Liver (tissue), 3 donors: Measurements from ENCODE around the gene MLXIP.
A peak's percentile ranks its signal among the peaks of the same experiment; 100 is the strongest.

Source experiments
- FOXA1 ChIP-seq: IDR thresholded peaks from 2 replicates; pipeline ENCODE4 v1.6.1; 2016; ENCODE audit warnings: antibody characterized with exemption
- GABPA ChIP-seq, 2 donors: IDR thresholded peaks in 1 of 2; conservative IDR thresholded peaks in 1 of 2; 2 replicates each; pipeline ENCODE4 v1.6.1; 2016; ENCODE audit warnings: antibody characterized with exemption in 2 of 2, mild to moderate bottlenecking in 1 of 2, moderate library complexity in 1 of 2
- JUND ChIP-seq, 2 donors: IDR thresholded peaks; 2 replicates each; pipeline ENCODE4 v1.6.1; 2016; ENCODE audit warnings: antibody characterized with exemption in 2 of 2
- NR2F2 ChIP-seq: IDR thresholded peaks from 2 replicates; pipeline ENCODE4 v1.6.1; 2016; ENCODE audit warnings: antibody characterized with exemption
- RAD21 ChIP-seq, 2 donors: IDR thresholded peaks; 2 replicates each; pipeline ENCODE4 v1.6.1; 2016; ENCODE audit warnings: antibody characterized with exemption in 2 of 2, mild to moderate bottlenecking in 2 of 2
- RXRA ChIP-seq, 2 donors: IDR thresholded peaks; 2 replicates each; pipeline ENCODE4 v1.6.1; 2017 to 2018; ENCODE audit warnings: antibody characterized with exemption in 2 of 2, mild to moderate bottlenecking in 1 of 2
- SP1 ChIP-seq: IDR thresholded peaks from 2 replicates; pipeline ENCODE4 v1.6.1; 2018; ENCODE audit warnings: antibody characterized with exemption, mild to moderate bottlenecking
- TAF1 ChIP-seq: conservative IDR thresholded peaks from 2 replicates; pipeline ENCODE4 v1.6.1; 2016; ENCODE audit warnings: antibody characterized with exemption, mild to moderate bottlenecking
- TF ChIP-seq, protein P1 (sequence below): fragments of 150-350 bp; IDR thresholded peaks from 2 replicates; pipeline ENCODE4 v1.5.1; 2017; ENCODE audit warnings: improper control_type of control experiment, low read depth, low read length; ENCODE audit not compliant: missing input control
- TF ChIP-seq, protein P2 (sequence below): IDR thresholded peaks from 2 replicates; pipeline ENCODE4 v1.6.1; 2016; ENCODE audit warnings: antibody characterized with exemption, mild to moderate bottlenecking
- TF ChIP-seq, protein P3 (sequence below): IDR thresholded peaks from 2 replicates; pipeline ENCODE4 v1.6.1; 2016; ENCODE audit warnings: antibody characterized with exemption
- TF ChIP-seq, protein P4 (sequence below): IDR thresholded peaks from 2 replicates; pipeline ENCODE4 v1.6.1; 2016; ENCODE audit warnings: antibody characterized with exemption
- TF ChIP-seq, protein P5 (sequence below): IDR thresholded peaks from 2 replicates; pipeline ENCODE4 v1.6.1; 2016; ENCODE audit warnings: antibody characterized with exemption
- donor health status: healthy.
- donor health status: healthy.

DNA sequence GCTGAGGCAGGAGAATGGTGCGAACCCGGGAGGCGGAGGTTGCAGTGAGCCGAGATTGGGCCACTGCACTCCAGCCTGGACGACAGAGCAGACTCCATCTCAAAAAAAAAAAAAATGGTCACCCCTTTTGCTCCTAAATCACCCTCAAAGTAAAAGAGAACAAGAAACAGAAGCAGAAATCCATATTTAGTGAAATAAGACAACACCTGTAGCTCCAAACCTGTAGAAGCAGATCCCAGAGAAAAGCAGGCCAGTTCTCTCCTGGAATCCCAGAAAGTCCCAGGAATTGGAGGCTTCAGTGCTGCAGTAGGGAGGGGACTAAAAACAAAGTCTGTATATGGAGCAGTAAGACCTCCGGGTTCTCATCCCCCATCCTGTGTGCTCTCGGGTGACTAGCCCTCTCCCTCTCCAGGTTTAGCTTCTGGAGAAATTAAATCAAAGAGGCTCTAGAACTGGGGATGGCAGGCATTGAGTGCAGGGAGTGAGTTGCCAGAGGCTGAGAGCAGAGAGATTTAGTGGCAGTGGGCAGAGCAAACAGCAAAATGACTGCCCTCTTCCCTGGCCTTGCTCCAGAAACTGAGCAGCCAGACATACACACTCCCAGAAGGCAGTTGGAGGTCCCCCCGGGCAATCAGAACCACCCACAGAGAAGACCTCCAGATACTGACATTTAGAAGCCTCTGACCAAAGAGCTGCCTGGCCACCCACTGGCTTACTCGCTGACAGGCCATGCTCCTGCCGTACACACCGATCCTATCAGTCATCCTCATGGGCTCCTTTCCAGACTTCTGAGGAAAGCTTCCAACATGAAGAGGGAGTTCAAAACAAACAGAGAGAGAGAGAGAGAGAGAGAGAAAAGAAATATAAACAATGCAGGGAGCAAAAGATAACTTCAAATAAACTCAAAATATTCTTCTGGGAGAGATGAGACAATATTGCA is 6.3 kb upstream of the MLXIP start:
- TF ChIP-seq, protein P1, sequence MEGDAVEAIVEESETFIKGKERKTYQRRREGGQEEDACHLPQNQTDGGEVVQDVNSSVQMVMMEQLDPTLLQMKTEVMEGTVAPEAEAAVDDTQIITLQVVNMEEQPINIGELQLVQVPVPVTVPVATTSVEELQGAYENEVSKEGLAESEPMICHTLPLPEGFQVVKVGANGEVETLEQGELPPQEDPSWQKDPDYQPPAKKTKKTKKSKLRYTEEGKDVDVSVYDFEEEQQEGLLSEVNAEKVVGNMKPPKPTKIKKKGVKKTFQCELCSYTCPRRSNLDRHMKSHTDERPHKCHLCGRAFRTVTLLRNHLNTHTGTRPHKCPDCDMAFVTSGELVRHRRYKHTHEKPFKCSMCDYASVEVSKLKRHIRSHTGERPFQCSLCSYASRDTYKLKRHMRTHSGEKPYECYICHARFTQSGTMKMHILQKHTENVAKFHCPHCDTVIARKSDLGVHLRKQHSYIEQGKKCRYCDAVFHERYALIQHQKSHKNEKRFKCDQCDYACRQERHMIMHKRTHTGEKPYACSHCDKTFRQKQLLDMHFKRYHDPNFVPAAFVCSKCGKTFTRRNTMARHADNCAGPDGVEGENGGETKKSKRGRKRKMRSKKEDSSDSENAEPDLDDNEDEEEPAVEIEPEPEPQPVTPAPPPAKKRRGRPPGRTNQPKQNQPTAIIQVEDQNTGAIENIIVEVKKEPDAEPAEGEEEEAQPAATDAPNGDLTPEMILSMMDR, result no peak
- TF ChIP-seq GABPA (IDR thresholded peaks at IDR 0.05 in 1 of 2, conservative IDR thresholded peaks at IDR 0.05 in 1 of 2) (no peak), TAF1 (no peak), RXRA (IDR thresholded peaks at IDR 0.05) (peak; percentile 14 to 66), RAD21 (IDR thresholded peaks at IDR 0.05) (peak in 1 of 2 donors; percentile 28), FOXA1 (no peak), SP1 (peak; percentile 34), NR2F2 (no peak), JUND (IDR thresholded peaks at IDR 0.05) (peak in 1 of 2 donors; percentile 46)
- TF ChIP-seq, protein P2, sequence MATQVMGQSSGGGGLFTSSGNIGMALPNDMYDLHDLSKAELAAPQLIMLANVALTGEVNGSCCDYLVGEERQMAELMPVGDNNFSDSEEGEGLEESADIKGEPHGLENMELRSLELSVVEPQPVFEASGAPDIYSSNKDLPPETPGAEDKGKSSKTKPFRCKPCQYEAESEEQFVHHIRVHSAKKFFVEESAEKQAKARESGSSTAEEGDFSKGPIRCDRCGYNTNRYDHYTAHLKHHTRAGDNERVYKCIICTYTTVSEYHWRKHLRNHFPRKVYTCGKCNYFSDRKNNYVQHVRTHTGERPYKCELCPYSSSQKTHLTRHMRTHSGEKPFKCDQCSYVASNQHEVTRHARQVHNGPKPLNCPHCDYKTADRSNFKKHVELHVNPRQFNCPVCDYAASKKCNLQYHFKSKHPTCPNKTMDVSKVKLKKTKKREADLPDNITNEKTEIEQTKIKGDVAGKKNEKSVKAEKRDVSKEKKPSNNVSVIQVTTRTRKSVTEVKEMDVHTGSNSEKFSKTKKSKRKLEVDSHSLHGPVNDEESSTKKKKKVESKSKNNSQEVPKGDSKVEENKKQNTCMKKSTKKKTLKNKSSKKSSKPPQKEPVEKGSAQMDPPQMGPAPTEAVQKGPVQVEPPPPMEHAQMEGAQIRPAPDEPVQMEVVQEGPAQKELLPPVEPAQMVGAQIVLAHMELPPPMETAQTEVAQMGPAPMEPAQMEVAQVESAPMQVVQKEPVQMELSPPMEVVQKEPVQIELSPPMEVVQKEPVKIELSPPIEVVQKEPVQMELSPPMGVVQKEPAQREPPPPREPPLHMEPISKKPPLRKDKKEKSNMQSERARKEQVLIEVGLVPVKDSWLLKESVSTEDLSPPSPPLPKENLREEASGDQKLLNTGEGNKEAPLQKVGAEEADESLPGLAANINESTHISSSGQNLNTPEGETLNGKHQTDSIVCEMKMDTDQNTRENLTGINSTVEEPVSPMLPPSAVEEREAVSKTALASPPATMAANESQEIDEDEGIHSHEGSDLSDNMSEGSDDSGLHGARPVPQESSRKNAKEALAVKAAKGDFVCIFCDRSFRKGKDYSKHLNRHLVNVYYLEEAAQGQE, result peak; percentile 57
- TF ChIP-seq, protein P3, sequence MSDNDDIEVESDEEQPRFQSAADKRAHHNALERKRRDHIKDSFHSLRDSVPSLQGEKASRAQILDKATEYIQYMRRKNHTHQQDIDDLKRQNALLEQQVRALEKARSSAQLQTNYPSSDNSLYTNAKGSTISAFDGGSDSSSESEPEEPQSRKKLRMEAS, result peak; percentile 45
- TF ChIP-seq, protein P4, sequence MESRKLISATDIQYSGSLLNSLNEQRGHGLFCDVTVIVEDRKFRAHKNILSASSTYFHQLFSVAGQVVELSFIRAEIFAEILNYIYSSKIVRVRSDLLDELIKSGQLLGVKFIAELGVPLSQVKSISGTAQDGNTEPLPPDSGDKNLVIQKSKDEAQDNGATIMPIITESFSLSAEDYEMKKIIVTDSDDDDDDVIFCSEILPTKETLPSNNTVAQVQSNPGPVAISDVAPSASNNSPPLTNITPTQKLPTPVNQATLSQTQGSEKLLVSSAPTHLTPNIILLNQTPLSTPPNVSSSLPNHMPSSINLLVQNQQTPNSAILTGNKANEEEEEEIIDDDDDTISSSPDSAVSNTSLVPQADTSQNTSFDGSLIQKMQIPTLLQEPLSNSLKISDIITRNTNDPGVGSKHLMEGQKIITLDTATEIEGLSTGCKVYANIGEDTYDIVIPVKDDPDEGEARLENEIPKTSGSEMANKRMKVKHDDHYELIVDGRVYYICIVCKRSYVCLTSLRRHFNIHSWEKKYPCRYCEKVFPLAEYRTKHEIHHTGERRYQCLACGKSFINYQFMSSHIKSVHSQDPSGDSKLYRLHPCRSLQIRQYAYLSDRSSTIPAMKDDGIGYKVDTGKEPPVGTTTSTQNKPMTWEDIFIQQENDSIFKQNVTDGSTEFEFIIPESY, result peak; percentile 25
- TF ChIP-seq, protein P5, sequence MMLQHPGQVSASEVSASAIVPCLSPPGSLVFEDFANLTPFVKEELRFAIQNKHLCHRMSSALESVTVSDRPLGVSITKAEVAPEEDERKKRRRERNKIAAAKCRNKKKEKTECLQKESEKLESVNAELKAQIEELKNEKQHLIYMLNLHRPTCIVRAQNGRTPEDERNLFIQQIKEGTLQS, result no peak
